SK-N-SH (cell line): ENCODE measurements around the gene HEBP2. TPM values are rescaled to one million over a fixed set of nuclear protein-coding genes. Genes with fewer than 3 reads are reported as not detected.
"Not testable (repeated sequence)": the region's sequence is repeated elsewhere in the genome, so short reads cannot be mapped to it uniquely, and the experiment has no call there.

ENCODE experiments used
- CTCF ChIA-PET: fragments of 300-600, 350-600 bp; formaldehyde crosslinking; extraction: SDS; loops from one replicate; lab custom pipeline; 2021; lab: Yijun Ruan, JAX
- POLR2A ChIA-PET: fragments of 350-600 bp; sonication (Branson Sonifier 250); formaldehyde crosslinking; extraction: SDS; loops from one replicate; lab custom pipeline; 2020; ENCODE audit warnings: antibody characterized with exemption, inconsistent platforms; lab: Yijun Ruan, JAX
- DNase-seq: peaks from one replicate; pipeline ENCODE4 v3.0.0; 2012
- H2AFZ ChIP-seq: fragments of 200-600 bp; sonication (generic); 2 replicates; pipeline ENCODE4 v1.8.1; 2016; ENCODE audit warnings: antibody characterized with exemption, mild to moderate bottlenecking, low read depth
- H3F3A ChIP-seq: fragments of 200-600 bp; sonication (generic); replicated peaks from 2 replicates; pipeline ENCODE3; 2016; ENCODE audit warnings: antibody characterized with exemption, mild to moderate bottlenecking; ENCODE audit not compliant: insufficient read depth
- H3K27ac ChIP-seq, 2 experiments: fragments of 200-500 bp in 1 of 2; fragments of 200-600 bp in 1 of 2; sonication (Bioruptor generic) in 1 of 2; sonication (generic), shearing (Covaris generic) in 1 of 2; 2 replicates each; pipeline versions ENCODE4 v1.5.1 to v1.6.1; 2014 to 2016; ENCODE audit warnings: low read depth in 2 of 2, inconsistent platforms in 1 of 2, low read length in 1 of 2, mild to moderate bottlenecking in 1 of 2, mixed read lengths in 1 of 2
- H3K27me3 ChIP-seq: fragments of 200-600 bp; sonication (generic), shearing (Covaris generic); 2 replicates; pipeline ENCODE4 v1.6.1; 2016; ENCODE audit warnings: mixed run types; ENCODE audit not compliant: insufficient read depth
- H3K36me3 ChIP-seq, 2 experiments: fragments of 200-500 bp in 1 of 2; fragments of 200-600 bp in 1 of 2; sonication (Bioruptor generic) in 1 of 2; sonication (generic) in 1 of 2; replicated peaks in 1 of 2; 2 replicates each; pipeline versions ENCODE3 to v1.5.1; 2014 to 2016; ENCODE audit warnings: low read length in 1 of 2, mild to moderate bottlenecking in 1 of 2; ENCODE audit not compliant: insufficient read depth in 2 of 2, control insufficient read depth in 1 of 2
- H3K4me1 ChIP-seq, 2 experiments: fragments of 200-500 bp in 1 of 2; fragments of 200-600 bp in 1 of 2; sonication (Bioruptor generic) in 1 of 2; sonication (generic), shearing (Covaris generic) in 1 of 2; 2 replicates each; pipeline versions ENCODE4 v1.5.1 to v1.6.1; 2014 to 2016; ENCODE audit warnings: low read depth in 1 of 2, low read length in 1 of 2, mixed run types in 1 of 2; ENCODE audit not compliant: insufficient read depth in 2 of 2, control insufficient read depth in 1 of 2
- H3K4me2 ChIP-seq: fragments of 200-600 bp; sonication (generic), shearing (Covaris generic); 2 replicates; pipeline ENCODE4 v1.6.1; 2017; ENCODE audit warnings: mixed run types
- H3K4me3 ChIP-seq, 2 experiments: fragments of 200-500 bp in 1 of 2; fragments of 200-600 bp in 1 of 2; sonication (Bioruptor generic) in 1 of 2; sonication (generic), shearing (Covaris generic) in 1 of 2; 2 replicates each; pipeline versions ENCODE4 v1.5.1 to v1.8.1; 2014 to 2016; ENCODE audit warnings: low read depth in 2 of 2, inconsistent platforms in 1 of 2, low read length in 1 of 2, mild to moderate bottlenecking in 1 of 2, mixed read lengths in 1 of 2, moderate library complexity in 1 of 2
- H3K79me2 ChIP-seq: fragments of 200-600 bp; sonication (generic); 2 replicates; pipeline ENCODE4 v1.8.1; 2017; ENCODE audit warnings: mild to moderate bottlenecking; ENCODE audit not compliant: insufficient read depth
- H3K9ac ChIP-seq: fragments of 200-600 bp; sonication (generic); 2 replicates; pipeline ENCODE4 v1.6.1; 2017; ENCODE audit warnings: mixed run types
- H3K9me2 ChIP-seq: fragments of 200-600 bp; sonication (generic); 2 replicates; pipeline ENCODE4 v1.6.1; 2017; ENCODE audit warnings: mixed run types
- H3K9me3 ChIP-seq: fragments of 200-600 bp; sonication (generic); 2 replicates; pipeline ENCODE4 v1.6.1; 2017; ENCODE audit warnings: mixed run types, mild to moderate bottlenecking, moderate library complexity
- H4K20me1 ChIP-seq: fragments of 200-600 bp; sonication (generic); 2 replicates; pipeline ENCODE4 v1.6.1; 2017; ENCODE audit warnings: mild to moderate bottlenecking, mixed run types; ENCODE audit not compliant: insufficient read depth
- CHD2 ChIP-seq: fragments of 150-350 bp; IDR thresholded peaks from 2 replicates; pipeline ENCODE4 v1.6.1; 2018; ENCODE audit warnings: low read length; ENCODE audit not compliant: partially characterized antibody
- CTCF ChIP-seq: fragments of 200-600 bp; sonication (generic); IDR thresholded peaks from 2 replicates; pipeline ENCODE4 v1.6.1; 2017; ENCODE audit warnings: antibody characterized with exemption, mild to moderate bottlenecking, moderate library complexity
- ELF1 ChIP-seq: IDR thresholded peaks from 2 replicates; pipeline ENCODE4 v1.4.0; 2012
- GATA2 ChIP-seq: sonication (generic); formaldehyde crosslinking; IDR thresholded peaks from 2 replicates; pipeline ENCODE4 v1.5.0; 2020; ENCODE audit warnings: mild to moderate bottlenecking, missing genetic modification reagents
- IRF3 ChIP-seq: fragments of 150-350 bp; IDR thresholded peaks from 2 replicates; pipeline ENCODE4 v1.6.1; 2016; ENCODE audit warnings: mild to moderate bottlenecking, low read depth, low read length
- JUND ChIP-seq: IDR thresholded peaks from 2 replicates; pipeline ENCODE4 v1.4.0; 2012
- MAX ChIP-seq: IDR thresholded peaks from 2 replicates; pipeline ENCODE4 v1.4.0; 2012; ENCODE audit warnings: low read depth
- MEF2A ChIP-seq: IDR thresholded peaks from 2 replicates; pipeline ENCODE4 v1.4.0; 2012; ENCODE audit warnings: low read depth, borderline replicate concordance
- MXI1 ChIP-seq: IDR thresholded peaks from 2 replicates; pipeline ENCODE4 v1.6.1; 2012; ENCODE audit warnings: mild to moderate bottlenecking, low read depth, low read length, improper control_type of control experiment
- PBX3 ChIP-seq: IDR thresholded peaks from 2 replicates; pipeline ENCODE4; 2012
- RCOR1 ChIP-seq: fragments of 150-350 bp; IDR thresholded peaks from 2 replicates; pipeline ENCODE4 v1.6.1; 2017; ENCODE audit warnings: antibody characterized with exemption, low read length
- RFX5 ChIP-seq: IDR thresholded peaks from 2 replicates; pipeline ENCODE4 v1.6.1; 2012; ENCODE audit warnings: mild to moderate bottlenecking, improper control_type of control experiment, low read length
- SIN3A ChIP-seq: IDR thresholded peaks from 2 replicates; pipeline ENCODE4 v1.6.1; 2012; ENCODE audit warnings: low read depth, mild to moderate bottlenecking, low read length, moderate library complexity, borderline replicate concordance
- TEAD4 ChIP-seq: IDR thresholded peaks from 2 replicates; pipeline ENCODE4 v1.4.0; 2012; ENCODE audit warnings: mild to moderate bottlenecking, borderline replicate concordance; ENCODE audit not compliant: insufficient read depth
- USF1 ChIP-seq: IDR thresholded peaks from 2 replicates; pipeline ENCODE4 v1.4.0; 2012; ENCODE audit warnings: low read depth, borderline replicate concordance
- YY1 ChIP-seq: IDR thresholded peaks from 2 replicates; pipeline ENCODE4 v1.4.0; 2012; ENCODE audit warnings: low read depth, mild to moderate bottlenecking
- WGBS: methylation state at CpG from one replicate; pipeline ENCODE4 v1.1.6; 2017; ENCODE audit warnings: low lambda C conversion rate; 5-methylcytosine and 5-hydroxymethylcytosine counted together
- polyA plus RNA-seq, 3 experiments: library from polyadenylated mRNA; depleted of rRNA; stranded (reverse); fragments of >200 nt; gene quantifications; 2 replicates each; pipeline ENCODE4 v1.2.3, GENCODE V29; 2012

HEBP2 gene
- polyA plus RNA-seq, 1 of the 3 experiments (the other 2 are of a cell fraction) = 7.6 TPM

- TF ChIP-seq YY1 = no peak
- TF ChIP-seq USF1 = no peak
- TF ChIP-seq MEF2A = no peak
- no peak for TF ChIP-seq RFX5
- TF ChIP-seq, all 33 proteins: peak for 0
These were observed 18.8 kb downstream of the HEBP2 start (continued) for GRCh38 chr6:138422861-138423260.

GRCh38 chr6:138424004-138424904 is 20.2 kb downstream of the HEBP2 start:
- WGBS = 3% methylated on average over 13 of the region's 48 CpGs
- Histone ChIP-seq H3K27ac (no peak overlapping the region), H3K79me2 (no peaks in the 10 kb centered on the region), H4K20me1 (no peaks in the 10 kb centered on the region), H3K9me3 (no peaks in the 10 kb centered on the region), H3K9me2 (no peaks in the 10 kb centered on the region), H2AFZ (no peak overlapping the region), H3K36me3 (no peaks in the 10 kb centered on the region)
- CTCF ChIA-PET = interaction anchor here (1.3 to 1.5 kb wide), 2 partner anchors 20 to 96 kb away, joined by 4 read pairs; partner anchors contain the start of gene HEBP2
- POLR2A ChIA-PET = no interaction called here
- DNase-seq = peak; percentile 50
- TF ChIP-seq ELF1 (no peak), IRF3 (no peak), TEAD4 (no peak), YY1 (no peak), SIN3A (no peak), GATA2 (no peak), MAX (no peak), MXI1 (no peak), RCOR1 (no peak), CTCF (no peak; the same call in 1 of the 2 replicates), PBX3 (no peak), JUND (no peak), CHD2 (no peak)
- TF ChIP-seq, all 33 proteins: peak for 0
- no peak overlapping the region for H3K9ac ChIP-seq
- peaks cover 0 to 8% of the 10 kb centered on the region in 2 experiments; a peak in 1 of 4 replicates for H3K4me1 ChIP-seq
- H3K4me3 ChIP-seq = peak overlapping the region in 1 of 2 experiments; percentile 29; a peak in 3 of 4 replicates
- no peaks in the 10 kb centered on the region for H3F3A ChIP-seq
- peaks cover 18% of the 10 kb centered on the region for H3K27me3 ChIP-seq
- peak overlapping the region; percentile 60 for H3K4me2 ChIP-seq

- H3K9me2 ChIP-seq, H3K79me2 ChIP-seq, POLR2A ChIA-PET, H2AFZ ChIP-seq, H3K4me1 ChIP-seq, H3K4me3 ChIP-seq, H3K27ac ChIP-seq, H3K4me2 ChIP-seq, H3F3A ChIP-seq, DNase-seq, H3K9ac ChIP-seq, H4K20me1 ChIP-seq, H3K36me3 ChIP-seq, H3K9me3 ChIP-seq: not testable (repeated sequence)
- 30% methylated on average over 7 of the region's 7 CpGs for WGBS
- H3K27me3 ChIP-seq = peaks cover 28% of the 10 kb centered on the region
- CTCF ChIA-PET = interaction anchor here (0.6 to 1.3 kb wide), 2 partner anchors 21 to 123 kb away, joined by 3 to 4 read pairs; partner anchors contain the start of gene HEBP2
These were observed 21.2 kb downstream of the HEBP2 start for GRCh38 chr6:138425256-138425655.
